GM12891 (cell line): Measurements from ENCODE around the gene STXBP5.

ENCODE experiments used
- DNase-seq: peaks from one replicate; pipeline ENCODE4 v3.0.0; 2011; ENCODE audit warnings: low spot score; ENCODE audit not compliant: insufficient read length
- FAIRE-seq: peaks from 2 replicates; lab custom pipeline; 2011; peaks lifted over from hg19 to GRCh38; lab: Jason Lieb, UNC
- PAX5 ChIP-seq: IDR thresholded peaks from 2 replicates; pipeline ENCODE4 v1.6.1; 2011; ENCODE audit warnings: low read length, moderate library complexity, mild to moderate bottlenecking; ENCODE audit not compliant: insufficient read depth, severe bottlenecking
- POLR2A ChIP-seq: IDR thresholded peaks from 2 replicates; pipeline ENCODE4 v1.6.1; 2011; ENCODE audit warnings: low read depth, low read length, control low read depth
- POLR2AphosphoS5 ChIP-seq: IDR thresholded peaks from 2 replicates; pipeline ENCODE4 v1.6.1; 2011; ENCODE audit warnings: low read depth, low read length, control low read depth
- POU2F2 ChIP-seq: IDR thresholded peaks from 2 replicates; pipeline ENCODE4 v1.6.1; 2011; ENCODE audit warnings: low read depth, mild to moderate bottlenecking, control low read depth, low read length, moderate library complexity
- SPI1 ChIP-seq: IDR thresholded peaks from 2 replicates; pipeline ENCODE4 v1.6.1; 2011; ENCODE audit warnings: low read depth, low read length, control low read depth
- TAF1 ChIP-seq: IDR thresholded peaks from 2 replicates; pipeline ENCODE4 v1.6.1; 2011; ENCODE audit warnings: low read depth, low read length, control low read depth

Gene STXBP5

GRCh38 chr6:147161253-147161973, 42.8 kb upstream of the STXBP5 start:
- no peak for FAIRE-seq

DNA sequence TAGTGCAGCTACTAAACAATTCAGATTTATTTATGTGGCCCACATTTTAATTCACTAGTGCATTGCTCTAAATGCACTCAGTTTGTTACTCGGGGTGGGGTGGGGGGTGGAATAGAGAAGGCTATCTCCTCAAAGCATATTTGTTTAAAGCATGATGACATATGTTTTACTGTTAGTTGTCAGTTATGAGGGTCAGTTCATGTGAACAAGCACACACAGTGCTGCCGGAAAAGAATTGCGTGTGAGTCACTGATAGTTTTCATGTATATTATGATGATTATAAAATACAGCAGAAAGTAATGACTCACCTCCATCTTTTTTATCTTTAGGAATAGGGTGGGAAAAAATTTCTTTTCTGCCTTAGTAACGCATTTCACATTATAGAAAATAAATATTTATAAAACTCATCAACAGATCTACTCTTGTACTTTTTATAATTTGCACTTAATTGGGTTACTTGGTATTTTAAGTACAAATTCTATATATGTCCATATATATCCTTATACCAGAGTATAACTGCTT, 42.2 kb upstream of the STXBP5 start:
- no peak for DNase-seq
- TF ChIP-seq POU2F2, result no peak
- no peak for TF ChIP-seq SPI1
- no peak for TF ChIP-seq POLR2A
- TF ChIP-seq PAX5, result no peak
- no peak for FAIRE-seq

More at GRCh38 chr6:147161253-147161973, 42.8 kb upstream of the STXBP5 start:
- TF ChIP-seq TAF1 (no peak), POU2F2 (no peak), PAX5 (no peak), SPI1 (no peak), POLR2AphosphoS5 (no peak), POLR2A (no peak)
- no peak for DNase-seq

GRCh38 chr6:147164761-147165160, 39.5 kb upstream of the STXBP5 start:
- TF ChIP-seq SPI1 (no peak), POLR2AphosphoS5 (no peak), TAF1 (no peak), POLR2A (no peak), POU2F2 (no peak), PAX5 (no peak)
- DNase-seq, result no peak
- no peak for FAIRE-seq

GRCh38 chr6:147166360-147166944, 37.8 kb upstream of the STXBP5 start:
- no peak for TF ChIP-seq POU2F2
- no peak for TF ChIP-seq SPI1
- TF ChIP-seq POLR2AphosphoS5, result no peak
- TF ChIP-seq TAF1, result no peak
- TF ChIP-seq PAX5, result no peak
- TF ChIP-seq POLR2A, result no peak
- DNase-seq (no peak), FAIRE-seq (no peak)

DNA sequence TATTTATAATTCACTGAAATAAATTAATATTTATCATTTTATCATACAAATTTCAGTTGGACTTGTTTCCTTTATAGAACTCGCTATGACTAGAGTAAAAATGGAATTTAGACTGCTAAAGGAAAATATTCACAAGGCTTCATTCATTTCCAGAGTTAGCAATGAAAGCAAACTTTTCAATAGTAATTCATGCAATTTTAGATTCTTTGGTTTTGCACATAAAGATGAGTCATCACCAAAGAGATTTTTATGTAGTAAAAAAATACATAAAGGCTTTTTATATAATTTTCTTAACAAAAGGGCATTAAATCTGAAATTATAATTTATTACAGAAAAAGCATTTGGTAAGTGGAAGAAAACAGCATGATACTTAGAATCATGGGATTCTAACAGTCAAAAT, 37.2 kb upstream of the STXBP5 start:
- DNase-seq (no peak), FAIRE-seq (no peak)
- no peak for TF ChIP-seq TAF1
- no peak for TF ChIP-seq POU2F2
- TF ChIP-seq PAX5, result no peak
- no peak for TF ChIP-seq SPI1
- no peak for TF ChIP-seq POLR2AphosphoS5
- TF ChIP-seq POLR2A, result no peak

- DNase-seq, result no peak
- TF ChIP-seq POU2F2 (no peak), POLR2AphosphoS5 (no peak), POLR2A (no peak), SPI1 (no peak), PAX5 (no peak)
Observed at GRCh38 chr6:147167576-147168461, 36.4 kb upstream of the STXBP5 start.

DNA sequence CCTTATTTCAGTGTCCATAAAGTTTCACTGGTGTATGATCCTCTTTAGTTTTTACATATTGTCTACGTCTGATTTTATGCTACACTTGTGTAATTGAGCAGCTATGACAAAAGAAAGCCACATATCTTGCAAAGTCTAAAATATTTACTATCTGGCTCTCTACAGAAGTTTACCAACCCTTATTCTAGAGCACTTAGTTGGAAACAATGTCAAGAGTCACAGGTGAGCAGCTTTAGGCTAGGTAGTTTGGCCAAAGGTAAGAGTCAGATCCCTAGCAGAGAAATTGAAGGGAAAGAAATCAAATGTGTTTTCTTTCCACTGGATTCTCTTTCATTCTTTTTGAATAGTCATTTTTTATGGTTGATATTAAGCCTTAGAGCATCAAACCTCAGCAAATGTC, 34.7 kb upstream of the STXBP5 start:
- no peak for DNase-seq
- TF ChIP-seq POLR2AphosphoS5 (no peak), PAX5 (no peak), TAF1 (no peak), POU2F2 (no peak), POLR2A (no peak), SPI1 (no peak)
- no peak for FAIRE-seq

More at GRCh38 chr6:147167576-147168461, 36.4 kb upstream of the STXBP5 start:
- FAIRE-seq, result no peak

- no peak for FAIRE-seq
- TF ChIP-seq POU2F2 (no peak), PAX5 (no peak), SPI1 (no peak), POLR2A (no peak), POLR2AphosphoS5 (no peak), TAF1 (no peak)
- no peak for DNase-seq
Observed at GRCh38 chr6:147170269-147170668, 33.9 kb upstream of the STXBP5 start.

GRCh38 chr6:147173140-147173539, 31.1 kb upstream of the STXBP5 start:
- no peak for DNase-seq
- no peak for FAIRE-seq
- no peak for TF ChIP-seq SPI1
